ENCODE data around the gene WBP11. TPM values are rescaled to one million over a fixed set of nuclear protein-coding genes. Genes with fewer than 3 reads are reported as not detected.

The WBP11 gene
- total and polyA plus RNA-seq, 2 donors: 27.7 to 32.9 TPM

- peak overlapping the region; percentile 54 for H3K27ac ChIP-seq (ENCODE audit: low read depth)
- under 1% methylated on average over 12 of the region's 12 CpGs for WGBS
- peak overlapping the region; percentile 84 for H3K4me3 ChIP-seq (ENCODE audit: low read depth, low read length)
Measured at GRCh38 chr12:14803830-14804160, 517 bp upstream of the WBP11 start.

GRCh38 chr12:14802721-14803010, 612 bp downstream of the WBP11 start:
- no peak for DNase-seq (ENCODE audit: extremely low spot score)

More at GRCh38 chr12:14803830-14804160, 517 bp upstream of the WBP11 start:
- no peaks in the 10 kb centered on the region for H3K4me1 ChIP-seq (ENCODE audit: insufficient read depth)
- H3K36me3 ChIP-seq (ENCODE audit: insufficient read depth): peaks cover 3% of the 10 kb centered on the region
- DNase-seq (ENCODE audit: extremely low spot score): no peak

GRCh38 chr12:14802247-14802646, 1.0 kb downstream of the WBP11 start:
- WGBS: 56% methylated on average over 4 of the region's 4 CpGs
- DNase-seq (ENCODE audit: extremely low spot score): no peak
- Histone ChIP-seq H3K36me3 (ENCODE audit: insufficient read depth) (peaks cover 6% of the 10 kb centered on the region), H3K4me3 (ENCODE audit: low read depth, low read length) (peak overlapping the region; percentile 84), H3K27ac (ENCODE audit: low read depth) (no peak overlapping the region), H3K4me1 (ENCODE audit: insufficient read depth) (no peaks in the 10 kb centered on the region)

More at GRCh38 chr12:14802721-14803010, 612 bp downstream of the WBP11 start:
- H3K36me3 ChIP-seq (ENCODE audit: insufficient read depth): peaks cover 3% of the 10 kb centered on the region
- H3K4me1 ChIP-seq (ENCODE audit: insufficient read depth): no peaks in the 10 kb centered on the region
- under 1% methylated on average over 7 of the region's 7 CpGs for WGBS
- peak overlapping the region; percentile 53 for H3K27ac ChIP-seq (ENCODE audit: low read depth)
- peak overlapping the region; percentile 84 for H3K4me3 ChIP-seq (ENCODE audit: low read depth, low read length)

- H3K36me3 ChIP-seq (ENCODE audit: insufficient read depth): peaks cover 13% of the 10 kb centered on the region
- WGBS: 54% methylated on average over 4 of the region's 4 CpGs
Measured at GRCh38 chr12:14795028-14795448, 8.2 kb downstream of the WBP11 start.

GRCh38 chr12:14785568-14785967, 17.7 kb downstream of the WBP11 start:
- WGBS: 93% methylated on average over 3 of the region's 3 CpGs
- Histone ChIP-seq H3K4me1 (ENCODE audit: insufficient read depth) (no peaks in the 10 kb centered on the region), H3K36me3 (ENCODE audit: insufficient read depth) (peaks cover 11% of the 10 kb centered on the region), H3K27ac (ENCODE audit: low read depth) (no peak overlapping the region), H3K4me3 (ENCODE audit: low read depth, low read length) (no peak overlapping the region)
- no peak for DNase-seq (ENCODE audit: extremely low spot score)

More at GRCh38 chr12:14795028-14795448, 8.2 kb downstream of the WBP11 start:
- H3K4me1 ChIP-seq (ENCODE audit: insufficient read depth): no peaks in the 10 kb centered on the region
- no peak overlapping the region for H3K27ac ChIP-seq (ENCODE audit: low read depth)
- DNase-seq (ENCODE audit: extremely low spot score): no peak
- H3K4me3 ChIP-seq (ENCODE audit: low read depth, low read length): no peak overlapping the region

GRCh38 chr12:14784471-14784870, 18.8 kb downstream of the WBP11 start:
- Histone ChIP-seq H3K4me1 (ENCODE audit: insufficient read depth) (no peaks in the 10 kb centered on the region), H3K27ac (ENCODE audit: low read depth) (no peak overlapping the region), H3K4me3 (ENCODE audit: low read depth, low read length) (no peak overlapping the region), H3K36me3 (ENCODE audit: insufficient read depth) (peaks cover 7% of the 10 kb centered on the region)
- DNase-seq (ENCODE audit: extremely low spot score): no peak
- 92% methylated on average over 2 of the region's 2 CpGs for WGBS

DNA sequence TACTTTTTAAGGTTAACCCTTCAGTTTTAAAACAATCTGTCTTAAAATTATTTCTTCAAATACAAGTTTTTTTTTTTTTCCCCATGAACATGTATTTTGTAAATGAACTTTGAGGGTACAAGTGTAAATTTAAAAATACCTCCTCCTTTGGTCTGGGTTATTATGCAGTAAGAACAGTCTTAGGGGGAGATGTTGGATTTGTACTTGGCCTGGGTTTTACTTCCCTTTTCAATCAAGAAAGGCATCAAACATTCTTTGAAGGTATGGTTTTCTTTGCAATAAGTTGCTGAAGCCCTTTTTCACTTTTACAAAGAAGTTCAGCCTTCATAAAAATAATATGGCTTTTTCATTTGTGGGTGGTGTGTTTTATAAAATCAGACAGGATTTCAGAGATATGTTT, 20.5 kb downstream of the WBP11 start:
- no peak overlapping the region for H3K4me3 ChIP-seq (ENCODE audit: low read depth, low read length)
- H3K4me1 ChIP-seq (ENCODE audit: insufficient read depth): no peaks in the 10 kb centered on the region
- DNase-seq (ENCODE audit: extremely low spot score): no peak
- peaks cover 2% of the 10 kb centered on the region for H3K36me3 ChIP-seq (ENCODE audit: insufficient read depth)
- H3K27ac ChIP-seq (ENCODE audit: low read depth): no peak overlapping the region

GRCh38 chr12:14781563-14781962, 21.7 kb downstream of the WBP11 start:
- H3K4me3 ChIP-seq (ENCODE audit: low read depth, low read length): no peak overlapping the region
- H3K27ac ChIP-seq (ENCODE audit: low read depth): no peak overlapping the region
- 47% methylated on average over 2 of the region's 2 CpGs for WGBS
- no peak for DNase-seq (ENCODE audit: extremely low spot score)
- no peaks in the 10 kb centered on the region for H3K4me1 ChIP-seq (ENCODE audit: insufficient read depth)
- no peaks in the 10 kb centered on the region for H3K36me3 ChIP-seq (ENCODE audit: insufficient read depth)

DNA sequence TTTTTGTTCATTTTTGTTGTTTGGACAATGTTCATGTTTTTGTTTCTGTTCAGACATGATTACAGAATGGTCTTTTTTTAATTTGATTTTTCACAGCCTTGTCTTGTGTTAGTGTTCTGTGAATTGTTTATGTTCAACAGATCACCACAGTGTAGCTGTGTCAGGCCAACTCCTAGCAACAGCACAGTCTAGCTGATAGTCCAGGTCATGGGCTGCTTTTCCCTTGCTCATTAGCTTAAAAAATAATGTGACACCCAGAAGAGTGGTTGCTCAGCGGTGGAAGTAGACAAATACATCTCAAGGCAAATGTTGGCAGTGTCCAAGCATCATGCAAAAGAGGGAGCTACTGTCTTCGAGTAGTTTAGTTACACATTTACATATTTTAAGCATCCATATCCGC, 22.4 kb downstream of the WBP11 start:
- Histone ChIP-seq H3K4me3 (ENCODE audit: low read depth, low read length) (no peak overlapping the region), H3K4me1 (ENCODE audit: insufficient read depth) (no peaks in the 10 kb centered on the region), H3K36me3 (ENCODE audit: insufficient read depth) (no peaks in the 10 kb centered on the region), H3K27ac (ENCODE audit: low read depth) (no peak overlapping the region)
- DNase-seq (ENCODE audit: extremely low spot score): no peak
- 87% methylated on average over 3 of the region's 3 CpGs for WGBS

- DNase-seq (ENCODE audit: extremely low spot score): no peak
- whole genome bisulfite sequencing: 89% methylated on average over 2 of the region's 2 CpGs
- Histone ChIP-seq H3K4me1 (ENCODE audit: insufficient read depth) (no peaks in the 10 kb centered on the region), H3K36me3 (ENCODE audit: insufficient read depth) (no peaks in the 10 kb centered on the region), H3K27ac (ENCODE audit: low read depth) (no peak overlapping the region), H3K4me3 (ENCODE audit: low read depth, low read length) (no peak overlapping the region)
Measured at GRCh38 chr12:14779834-14780233, 23.4 kb downstream of the WBP11 start.

DNA sequence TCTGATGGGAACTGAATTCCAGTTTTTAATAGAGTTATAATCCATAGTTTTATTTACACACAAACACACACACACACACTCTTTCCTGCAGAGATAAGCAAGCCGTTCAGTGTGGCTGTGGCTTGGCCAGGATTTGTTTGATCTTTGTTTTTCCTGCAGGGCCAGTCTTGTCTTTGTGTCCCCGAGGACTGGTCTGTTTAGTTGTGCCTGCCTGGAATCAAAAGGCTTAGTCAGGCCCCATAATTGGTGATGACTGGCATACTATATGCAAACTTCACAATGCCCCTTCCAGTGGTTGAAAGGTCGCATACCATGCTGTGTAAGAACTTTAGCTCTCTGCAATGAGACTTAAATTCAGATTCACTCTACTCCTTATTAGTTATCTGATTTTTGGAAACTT, 26.0 kb downstream of the WBP11 start:
- WGBS: 40% methylated on average over 3 of the region's 3 CpGs
- Histone ChIP-seq H3K27ac (ENCODE audit: low read depth) (no peak overlapping the region), H3K4me1 (ENCODE audit: insufficient read depth) (no peaks in the 10 kb centered on the region), H3K4me3 (ENCODE audit: low read depth, low read length) (no peak overlapping the region), H3K36me3 (ENCODE audit: insufficient read depth) (no peaks in the 10 kb centered on the region)
- no peak for DNase-seq (ENCODE audit: extremely low spot score)

GRCh38 chr12:14776236-14776961, 26.9 kb downstream of the WBP11 start:
- Histone ChIP-seq H3K4me1 (ENCODE audit: insufficient read depth) (no peaks in the 10 kb centered on the region), H3K27ac (ENCODE audit: low read depth) (no peak overlapping the region), H3K4me3 (ENCODE audit: low read depth, low read length) (no peak overlapping the region), H3K36me3 (ENCODE audit: insufficient read depth) (no peaks in the 10 kb centered on the region)
- no peak for DNase-seq (ENCODE audit: extremely low spot score)
- WGBS: 60% methylated on average over 5 of the region's 5 CpGs

GRCh38 chr12:14775636-14775980, 27.7 kb downstream of the WBP11 start:
- H3K4me1 ChIP-seq (ENCODE audit: insufficient read depth): no peaks in the 10 kb centered on the region
- H3K36me3 ChIP-seq (ENCODE audit: insufficient read depth): no peaks in the 10 kb centered on the region
- H3K27ac ChIP-seq (ENCODE audit: low read depth): peak overlapping the region; percentile 98
- 29% methylated on average over 1 of the region's 1 CpG for WGBS
- DNase-seq (ENCODE audit: extremely low spot score): no peak
- H3K4me3 ChIP-seq (ENCODE audit: low read depth, low read length): peak overlapping the region; percentile 62

DNA sequence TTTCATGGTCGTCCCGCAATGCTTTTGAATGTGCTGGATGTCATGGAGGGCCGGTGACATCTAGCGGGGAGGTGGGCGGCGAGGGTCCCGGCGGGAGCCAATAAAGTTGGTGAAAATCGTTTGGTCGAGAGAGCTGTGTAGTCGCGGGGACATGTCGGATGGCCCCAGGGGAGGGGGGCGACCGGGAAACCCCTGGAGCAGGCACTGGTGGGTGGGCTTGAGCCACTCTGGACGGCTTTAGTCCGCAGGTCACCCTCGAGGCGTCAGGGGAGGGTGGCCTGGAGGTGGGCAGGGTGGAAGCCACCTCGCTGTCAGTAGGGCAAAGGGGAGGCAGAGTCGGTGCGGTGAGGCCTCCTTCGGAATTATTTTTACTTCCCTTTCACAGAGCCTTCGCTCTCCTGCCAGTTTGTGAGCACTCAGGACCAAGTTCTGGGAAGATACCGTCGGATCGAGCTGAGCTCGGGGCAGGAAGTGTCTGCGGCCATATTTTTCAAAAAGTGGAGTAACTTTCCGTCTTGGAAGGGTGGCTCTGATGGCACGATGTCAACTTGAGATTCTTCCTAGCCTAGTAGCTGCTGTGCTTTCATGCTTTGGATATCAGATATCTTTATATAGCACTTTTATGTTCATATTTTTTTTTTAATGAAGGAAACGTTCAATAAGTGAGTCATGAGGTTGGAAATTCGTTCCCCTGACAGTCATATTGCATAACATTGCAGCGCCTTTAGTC, 28.2 kb downstream of the WBP11 start:
- peak overlapping the region; percentile 98 for H3K27ac ChIP-seq (ENCODE audit: low read depth)
- no peak for DNase-seq (ENCODE audit: extremely low spot score)
- H3K4me3 ChIP-seq (ENCODE audit: low read depth, low read length): peak overlapping the region; percentile 62
- WGBS: 2% methylated on average over 34 of the region's 34 CpGs
- H3K36me3 ChIP-seq (ENCODE audit: insufficient read depth): no peaks in the 10 kb centered on the region
- H3K4me1 ChIP-seq (ENCODE audit: insufficient read depth): no peaks in the 10 kb centered on the region

Data from urinary bladder (tissue), 4 donors.